Keratinocyte (primary cell): ENCODE data around the gene PCED1A. TPM values are rescaled to one million over a fixed set of nuclear protein-coding genes. Genes with fewer than 3 reads are reported as not detected.

Source experiments
- DNase-seq: peaks from one replicate; pipeline ENCODE4 v3.0.0-alpha.2; 2011; ENCODE audit warnings: low read depth, missing footprints, low spot score
- FAIRE-seq: peaks from 2 replicates; lab custom pipeline; 2011; peaks lifted over from hg19 to GRCh38; lab: Jason Lieb, UNC
- H2AFZ ChIP-seq: 2 replicates; pipeline ENCODE4 v1.6.0; 2012; ENCODE audit warnings: low read length, control low read depth, inconsistent platforms; ENCODE audit not compliant: control insufficient read depth
- H3K27ac ChIP-seq: 2 replicates; pipeline ENCODE4 v1.5.1; 2011; ENCODE audit warnings: low read length; ENCODE audit not compliant: control insufficient read depth, insufficient read depth
- H3K27me3 ChIP-seq: 3 replicates; pipeline ENCODE4 v1.6.0; 2011; ENCODE audit warnings: low read length; ENCODE audit not compliant: control insufficient read depth, insufficient read depth; ENCODE audit errors: extremely low read depth
- H3K36me3 ChIP-seq, 2 experiments: 2 replicates in 1 of 2; 3 replicates in 1 of 2; pipeline ENCODE4 v1.5.1; 2011; ENCODE audit warnings: low read length in 2 of 2, mild to moderate bottlenecking in 1 of 2; ENCODE audit not compliant: control insufficient read depth in 2 of 2, insufficient read depth in 2 of 2; ENCODE audit errors: extremely low read depth in 1 of 2
- H3K4me1 ChIP-seq: 3 replicates; pipeline ENCODE4 v1.5.1; 2011; ENCODE audit warnings: low read length; ENCODE audit not compliant: control insufficient read depth, insufficient read depth; ENCODE audit errors: extremely low read depth
- H3K4me2 ChIP-seq: 3 replicates; pipeline ENCODE4 v1.6.0; 2011; ENCODE audit warnings: low read depth, low read length; ENCODE audit not compliant: control insufficient read depth, insufficient read depth; ENCODE audit errors: extremely low read depth
- H3K4me3 ChIP-seq, 3 experiments: fragments of 200-600 bp in 1 of 3; sonication (generic) in 1 of 3; 2 replicates in 2 of 3; 3 replicates in 1 of 3; pipeline ENCODE4 v1.5.1; 2011 to 2016; ENCODE audit warnings: low read length in 3 of 3, mild to moderate bottlenecking in 3 of 3, control low read depth in 2 of 3, inconsistent platforms in 1 of 3, low read depth in 1 of 3, mixed read lengths in 1 of 3, mixed run types in 1 of 3, moderate library complexity in 1 of 3; ENCODE audit not compliant: control insufficient read depth in 2 of 3, insufficient read depth in 2 of 3; ENCODE audit errors: extremely low read depth in 1 of 3
- H3K79me2 ChIP-seq: 2 replicates; pipeline ENCODE4 v1.6.0; 2012; ENCODE audit warnings: low read length; ENCODE audit not compliant: control insufficient read depth, insufficient read depth
- H3K9ac ChIP-seq: 3 replicates; pipeline ENCODE4 v1.6.0; 2011; ENCODE audit warnings: low read length; ENCODE audit not compliant: control insufficient read depth, insufficient read depth; ENCODE audit errors: extremely low read depth
- H3K9me1 ChIP-seq: 3 replicates; pipeline ENCODE4 v1.6.0; 2011; ENCODE audit warnings: low read length; ENCODE audit not compliant: control insufficient read depth, insufficient read depth; ENCODE audit errors: extremely low read depth
- H3K9me3 ChIP-seq: 2 replicates; pipeline ENCODE4 v1.5.1; 2012; ENCODE audit warnings: low read depth, low read length; ENCODE audit not compliant: control insufficient read depth
- H4K20me1 ChIP-seq: 3 replicates; pipeline ENCODE4 v1.6.0; 2011; ENCODE audit warnings: low read length; ENCODE audit not compliant: control insufficient read depth, insufficient read depth; ENCODE audit errors: extremely low read depth
- EZH2 ChIP-seq: IDR thresholded peaks from one replicate; pipeline ENCODE4 v1.6.1; 2012; ENCODE audit warnings: inconsistent platforms, mild to moderate bottlenecking, low read length, moderate library complexity
- dilution Hi-C: fragments of 300-500 bp; cut with MboI; formaldehyde crosslinking; loops from one replicate; pipeline ENCODE4 v1.7.0; 2020; ENCODE audit warnings: low sequenced_read_pairs; ENCODE audit not compliant: extremely low pct_ligation_motif_present
- polyA plus RNA-seq, 5 experiments: library from polyadenylated mRNA; depleted of rRNA in 3 of 5; stranded (reverse) in 3 of 5; stranded (forward) in 1 of 5; unstranded in 1 of 5; fragments of >200 nt; gene quantifications; 1 replicate in 1 of 5; 2 replicates in 3 of 5; 3 replicates in 1 of 5; pipeline versions ENCODE4 v1.2.1 to v1.2.3, GENCODE V29; 2011 to 2012; ENCODE audit warnings: missing spikeins in 2 of 5, low read depth in 1 of 5, low replicate concordance in 1 of 5
- TF ChIP-seq, protein P1 (sequence below), 3 experiments: IDR thresholded peaks in 1 of 3; conservative IDR thresholded peaks in 1 of 3; optimal IDR thresholded peaks in 1 of 3; 2 replicates in 2 of 3; 3 replicates in 1 of 3; pipeline versions ENCODE3 to v1.5.1; 2011; ENCODE audit warnings: low read length in 3 of 3, mild to moderate bottlenecking in 3 of 3, moderate library complexity in 2 of 3, control low read depth in 1 of 3, inconsistent platforms in 1 of 3; ENCODE audit not compliant: insufficient read depth in 2 of 3; ENCODE audit errors: extremely low read depth in 1 of 3

PCED1A gene
- polyA plus RNA-seq, 1 donor (not counting 4 experiments of a cell fraction or from before 2014, with no cell fraction given) = 5.6 TPM

DNA sequence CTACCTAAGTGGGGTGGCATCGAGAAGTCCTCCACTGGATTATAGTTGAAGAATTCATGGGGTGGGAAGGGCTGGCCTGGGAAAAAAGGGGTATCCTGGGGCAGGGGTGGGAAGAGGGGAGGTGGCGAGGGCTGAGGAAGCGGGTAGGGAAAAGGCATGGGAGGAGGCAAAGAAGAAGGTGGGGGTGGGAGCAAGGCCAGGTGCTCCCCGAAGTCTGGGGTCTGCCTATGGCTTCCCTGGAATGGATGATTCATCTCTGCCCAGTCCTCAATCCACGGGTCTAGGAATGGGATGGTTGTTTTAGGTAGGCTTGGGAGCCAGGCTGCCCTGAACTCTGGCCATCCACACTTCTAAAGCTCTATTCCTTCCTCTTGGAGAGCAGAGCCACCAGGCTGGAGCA is 4.4 kb downstream of the PCED1A start:
- H2AFZ ChIP-seq = no peak overlapping the region
- no peaks in the 10 kb centered on the region for H3K79me2 ChIP-seq
- H3K4me1 ChIP-seq = peaks cover 6% of the 10 kb centered on the region
- H3K9me1 ChIP-seq = no peaks in the 10 kb centered on the region
- H3K27ac ChIP-seq = no peak overlapping the region
- H3K27me3 ChIP-seq = no peaks in the 10 kb centered on the region
- no peaks in the 10 kb centered on the region for H3K9me3 ChIP-seq
- H4K20me1 ChIP-seq = no peaks in the 10 kb centered on the region
- no peak overlapping the region for H3K4me3 ChIP-seq
- dilution Hi-C loops = no loop called here
- no peak overlapping the region for H3K4me2 ChIP-seq
- TF ChIP-seq, protein P1, sequence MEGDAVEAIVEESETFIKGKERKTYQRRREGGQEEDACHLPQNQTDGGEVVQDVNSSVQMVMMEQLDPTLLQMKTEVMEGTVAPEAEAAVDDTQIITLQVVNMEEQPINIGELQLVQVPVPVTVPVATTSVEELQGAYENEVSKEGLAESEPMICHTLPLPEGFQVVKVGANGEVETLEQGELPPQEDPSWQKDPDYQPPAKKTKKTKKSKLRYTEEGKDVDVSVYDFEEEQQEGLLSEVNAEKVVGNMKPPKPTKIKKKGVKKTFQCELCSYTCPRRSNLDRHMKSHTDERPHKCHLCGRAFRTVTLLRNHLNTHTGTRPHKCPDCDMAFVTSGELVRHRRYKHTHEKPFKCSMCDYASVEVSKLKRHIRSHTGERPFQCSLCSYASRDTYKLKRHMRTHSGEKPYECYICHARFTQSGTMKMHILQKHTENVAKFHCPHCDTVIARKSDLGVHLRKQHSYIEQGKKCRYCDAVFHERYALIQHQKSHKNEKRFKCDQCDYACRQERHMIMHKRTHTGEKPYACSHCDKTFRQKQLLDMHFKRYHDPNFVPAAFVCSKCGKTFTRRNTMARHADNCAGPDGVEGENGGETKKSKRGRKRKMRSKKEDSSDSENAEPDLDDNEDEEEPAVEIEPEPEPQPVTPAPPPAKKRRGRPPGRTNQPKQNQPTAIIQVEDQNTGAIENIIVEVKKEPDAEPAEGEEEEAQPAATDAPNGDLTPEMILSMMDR (optimal IDR thresholded peaks at IDR 0.05 in 1 of 3, IDR thresholded peaks at IDR 0.05 in 1 of 3, conservative IDR thresholded peaks at IDR 0.05 in 1 of 3; ENCODE audit: extremely low read depth in 1 of 3, insufficient read depth in 2 of 3, low read length in 3 of 3) = no peak
- no peak overlapping the region for H3K9ac ChIP-seq
- H3K36me3 ChIP-seq = no peaks in the 10 kb centered on the region
- DNase-seq (no peak), FAIRE-seq (no peak)

- no peak overlapping the region for H2AFZ ChIP-seq
Observed at GRCh38 chr20:2835331-2835796, 5.1 kb downstream of the PCED1A start.

More at GRCh38 chr20:2835331-2835796, 5.1 kb downstream of the PCED1A start:
- FAIRE-seq (no peak), DNase-seq (no peak)
- Histone ChIP-seq H4K20me1 (no peaks in the 10 kb centered on the region), H3K9me3 (no peaks in the 10 kb centered on the region), H3K79me2 (no peaks in the 10 kb centered on the region), H3K27me3 (no peaks in the 10 kb centered on the region), H3K9me1 (no peaks in the 10 kb centered on the region), H3K9ac (no peak overlapping the region), H3K36me3 (no peaks in the 10 kb centered on the region), H3K4me1 (peaks cover 6% of the 10 kb centered on the region), H3K27ac (no peak overlapping the region), H3K4me2 (no peak overlapping the region), H3K4me3 (no peak overlapping the region)
- dilution Hi-C loops = no loop called here
- TF ChIP-seq, protein P1 (optimal IDR thresholded peaks at IDR 0.05 in 1 of 3, IDR thresholded peaks at IDR 0.05 in 1 of 3, conservative IDR thresholded peaks at IDR 0.05 in 1 of 3; ENCODE audit: extremely low read depth in 1 of 3, insufficient read depth in 2 of 3, low read length in 3 of 3) = no peak
- TF ChIP-seq EZH2 = no peak
